ENCODE results near the gene ZNRD2.

DNA sequence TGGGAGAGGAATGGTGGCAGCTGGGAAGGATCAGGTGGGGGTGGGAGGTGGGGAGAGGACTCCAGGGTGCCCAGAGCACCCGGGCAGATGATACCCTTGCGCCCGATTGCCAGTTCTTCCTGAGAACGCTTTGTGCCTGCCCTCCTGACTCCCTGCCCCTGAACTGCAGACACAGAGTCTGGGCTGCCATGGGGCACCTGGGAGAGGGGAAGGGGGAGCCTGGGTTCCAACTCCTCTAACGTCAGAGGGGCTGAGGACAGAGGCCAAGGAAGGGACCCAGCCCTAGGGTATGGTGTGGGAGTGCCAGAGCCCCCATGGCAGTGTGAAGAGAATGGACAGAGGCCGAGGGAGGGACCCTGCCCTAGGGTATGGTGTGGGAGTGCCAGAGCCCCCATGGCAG, 26.2 kb downstream of the ZNRD2 start:
- TF ChIP-seq ZNF274 (IDR thresholded peaks at IDR 0.05; ENCODE audit: low read depth, low read length), result no peak
- no peak for TF ChIP-seq SUZ12 (IDR thresholded peaks at IDR 0.05; ENCODE audit: extremely low read depth, insufficient read depth, insufficient read length)
- no peak for TF ChIP-seq YY1 (IDR thresholded peaks at IDR 0.05; ENCODE audit: insufficient read depth, insufficient read length)
